HG03571 (cell line): ENCODE results near the gene ECE2.
A peak's percentile ranks its signal among the peaks of the same experiment; 100 is the strongest.
"Not testable (repeated sequence)": the region's sequence is repeated elsewhere in the genome, so short reads cannot be mapped to it uniquely, and the experiment has no call there.

Experiments
- ATAC-seq: cut with Tn5 transposase; IDR thresholded peaks from one replicate; pipeline ENCODE4 v1.9.1; 2021; ENCODE audit not compliant: unreplicated experiment

Gene ECE2

DNA sequence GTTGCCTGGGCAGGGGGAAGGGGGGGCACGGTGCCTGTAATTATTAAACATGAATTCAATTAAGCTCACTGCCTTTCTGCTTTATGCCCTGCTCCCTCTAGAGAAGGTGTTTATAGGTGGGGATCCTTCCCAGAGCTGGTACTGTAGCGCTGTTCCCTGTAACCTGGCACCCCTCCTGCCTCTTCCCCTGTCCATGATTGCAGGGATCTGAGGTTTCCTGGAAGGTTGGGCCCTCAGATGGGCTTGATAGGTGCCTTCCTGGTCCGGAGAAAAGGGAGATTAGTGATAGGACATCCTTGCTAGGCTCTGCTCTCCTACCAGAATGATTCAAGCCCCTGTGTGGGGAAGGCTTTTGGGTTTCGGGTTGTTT, 59.5 kb downstream of the ECE2 start:
- no peak for ATAC-seq

DNA sequence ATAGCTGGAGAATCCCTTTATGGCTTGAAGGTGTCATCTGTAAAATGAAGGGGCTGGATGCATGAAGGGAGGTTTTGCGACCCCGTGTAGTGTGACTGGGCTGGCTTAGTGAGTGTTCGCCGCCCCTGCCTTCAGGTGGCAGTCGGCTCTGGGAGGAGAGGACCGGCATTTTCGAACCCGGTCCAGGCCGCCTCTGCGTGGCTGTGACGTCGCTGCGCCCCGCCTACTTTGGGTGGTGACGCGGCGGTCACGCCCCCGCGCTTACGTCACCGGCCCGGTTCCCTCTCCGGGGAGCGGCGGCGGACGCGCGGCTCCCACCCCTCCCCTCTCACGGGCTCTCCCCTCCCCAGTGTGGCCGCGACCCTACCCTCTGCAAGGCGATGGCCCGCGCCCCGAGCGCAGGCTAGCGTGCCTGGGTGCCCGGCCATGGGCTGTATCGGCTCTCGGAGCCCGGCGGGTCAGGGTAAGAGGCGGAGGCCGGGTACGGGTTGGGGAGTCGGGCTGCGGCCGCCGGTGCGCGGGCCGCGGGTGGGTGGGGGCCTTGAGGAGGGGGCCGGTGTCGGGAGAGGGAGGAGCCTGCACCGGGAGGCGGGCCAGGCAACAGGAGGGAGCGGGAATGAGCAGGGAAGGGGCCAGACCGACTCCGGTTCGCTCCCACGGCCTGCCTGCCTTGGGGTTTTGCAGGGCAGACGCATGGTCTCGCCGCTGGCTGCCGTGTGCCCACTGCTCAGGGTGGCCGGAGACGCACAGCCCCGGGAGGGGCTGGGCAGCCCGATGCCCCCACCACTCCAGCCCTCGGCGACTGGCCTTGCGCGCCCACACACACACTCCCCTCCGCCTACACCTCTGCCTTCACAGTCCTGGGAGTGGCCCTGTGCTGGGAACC, 60.1 kb downstream of the ECE2 start:
- ATAC-seq, result peak; percentile 66

DNA sequence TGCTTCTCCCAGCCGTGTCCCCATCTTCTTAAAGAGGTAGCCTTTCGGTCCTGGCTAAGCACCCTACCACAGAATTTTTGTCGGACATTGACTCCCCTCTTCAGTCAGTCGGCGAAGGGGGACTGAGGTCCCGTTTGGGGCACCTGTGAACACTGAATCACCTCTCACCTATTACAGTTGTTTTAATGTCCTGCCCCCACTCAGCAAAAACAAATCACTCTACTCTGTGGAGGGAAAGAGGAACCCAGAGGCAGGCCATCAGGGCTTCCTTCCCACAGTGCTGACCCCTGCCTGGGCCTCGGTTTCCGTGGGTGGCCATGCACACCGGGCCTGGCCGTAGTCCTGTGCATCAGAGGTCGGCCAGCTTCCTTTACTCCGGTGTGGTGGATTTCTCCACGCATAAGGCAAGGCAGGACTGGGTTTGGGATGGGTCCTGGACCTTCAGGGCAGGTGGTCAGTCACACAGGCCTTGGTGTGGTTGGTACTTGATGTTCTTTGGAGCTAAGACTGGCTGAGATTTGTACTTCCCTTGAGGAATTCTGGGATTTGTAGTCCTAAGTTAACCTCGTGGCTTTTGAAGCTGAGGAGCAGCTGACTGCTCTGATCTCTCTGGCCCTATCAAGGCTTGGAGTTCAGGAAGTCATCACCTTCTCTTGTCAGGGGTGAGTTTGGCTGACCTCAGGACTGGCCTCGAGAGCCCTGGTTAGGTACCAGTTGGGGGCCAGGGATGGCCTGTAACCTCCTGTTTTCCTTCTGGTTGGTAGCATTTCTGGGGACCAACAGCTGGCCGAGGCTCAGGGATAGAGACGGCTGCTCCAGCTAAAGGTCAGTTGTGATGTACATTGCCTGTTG, 61.0 kb downstream of the ECE2 start:
- ATAC-seq, result no peak

DNA sequence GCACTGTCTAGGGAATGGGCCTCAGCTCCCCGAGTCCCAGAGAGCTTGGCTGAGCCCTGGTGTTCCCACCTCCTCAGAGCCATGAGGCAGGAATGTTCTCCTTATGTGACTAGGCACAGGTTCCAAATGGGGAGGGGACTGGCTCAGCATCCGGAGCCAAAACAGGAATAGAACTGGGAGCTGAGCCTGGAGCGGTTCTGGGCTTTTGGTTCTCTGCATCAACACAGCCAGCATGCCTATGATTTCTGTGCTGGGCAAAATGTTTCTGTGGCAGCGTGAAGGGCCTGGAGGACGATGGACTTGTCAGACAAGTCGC, 61.5 kb downstream of the ECE2 start, which contains the start of gene FAM131A:
TSS of gene FAM131A (plus strand) at position 202 of the 316 bp plus-strand sequence. CDS start at position 233, 31 bp downstream.
- no peak for ATAC-seq

DNA sequence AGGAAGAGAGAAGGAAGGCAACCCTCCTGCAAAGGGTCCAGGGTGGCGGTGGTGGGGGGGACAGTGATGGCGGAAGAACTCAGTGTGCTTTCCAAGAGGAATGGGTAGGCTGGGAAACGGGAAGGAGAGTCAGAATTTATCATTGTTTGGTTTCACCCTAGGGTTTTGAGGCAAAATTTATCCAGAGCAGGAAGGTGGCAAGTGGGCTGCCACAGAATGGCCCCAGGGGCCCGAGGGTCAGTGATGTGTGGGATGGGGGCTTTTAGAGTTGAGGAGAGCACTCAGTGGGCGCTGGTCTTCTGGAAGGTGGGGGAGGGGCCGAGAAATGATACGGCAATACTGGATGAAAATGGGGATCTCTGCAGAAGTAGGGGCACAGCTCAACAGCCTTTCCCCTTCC, 62.2 kb downstream of the ECE2 start:
- no peak for ATAC-seq

DNA sequence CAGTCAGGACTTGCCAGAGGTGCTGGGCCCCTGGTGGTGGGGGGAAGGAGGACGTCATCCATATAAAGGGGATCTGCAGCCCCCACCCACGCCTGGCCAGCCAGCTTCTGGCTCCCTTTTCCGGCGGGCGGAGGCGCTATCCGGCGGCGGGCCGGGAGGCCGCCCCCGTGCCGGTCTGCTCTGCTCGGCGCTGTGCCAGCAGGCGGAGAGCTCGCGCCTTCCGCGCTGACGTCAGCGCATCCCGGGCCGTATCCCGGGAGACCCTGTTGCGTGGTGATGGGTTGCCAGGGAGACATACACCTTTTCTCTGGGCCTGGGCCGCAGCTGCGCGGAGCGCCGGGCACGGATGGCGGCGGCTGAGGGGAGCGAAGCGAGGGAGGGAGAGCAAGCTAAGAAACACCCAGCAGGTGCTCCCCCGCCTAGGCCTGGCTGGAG, 62.7 kb downstream of the ECE2 start:
- ATAC-seq, result no peak

DNA sequence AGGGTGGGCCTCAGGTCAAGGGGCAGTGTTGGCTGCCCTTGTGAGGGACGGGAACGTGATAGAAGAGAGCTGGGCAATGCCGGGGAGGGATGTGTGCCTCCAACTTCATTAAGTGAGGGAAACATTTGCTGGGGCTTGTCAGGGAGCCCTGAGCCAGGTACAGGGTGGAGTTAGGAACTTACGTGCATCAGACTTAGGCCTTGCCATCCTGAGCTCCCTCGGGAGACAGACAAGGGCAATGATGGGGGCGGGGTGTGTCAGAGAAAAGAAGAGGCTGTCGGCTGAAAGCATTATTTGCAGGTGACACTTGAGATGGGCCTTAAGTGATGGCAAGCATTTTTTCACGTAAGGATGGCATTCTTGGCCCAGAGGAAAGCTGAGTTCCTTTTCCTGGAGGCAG, 63.2 kb downstream of the ECE2 start:
- ATAC-seq, result no peak

DNA sequence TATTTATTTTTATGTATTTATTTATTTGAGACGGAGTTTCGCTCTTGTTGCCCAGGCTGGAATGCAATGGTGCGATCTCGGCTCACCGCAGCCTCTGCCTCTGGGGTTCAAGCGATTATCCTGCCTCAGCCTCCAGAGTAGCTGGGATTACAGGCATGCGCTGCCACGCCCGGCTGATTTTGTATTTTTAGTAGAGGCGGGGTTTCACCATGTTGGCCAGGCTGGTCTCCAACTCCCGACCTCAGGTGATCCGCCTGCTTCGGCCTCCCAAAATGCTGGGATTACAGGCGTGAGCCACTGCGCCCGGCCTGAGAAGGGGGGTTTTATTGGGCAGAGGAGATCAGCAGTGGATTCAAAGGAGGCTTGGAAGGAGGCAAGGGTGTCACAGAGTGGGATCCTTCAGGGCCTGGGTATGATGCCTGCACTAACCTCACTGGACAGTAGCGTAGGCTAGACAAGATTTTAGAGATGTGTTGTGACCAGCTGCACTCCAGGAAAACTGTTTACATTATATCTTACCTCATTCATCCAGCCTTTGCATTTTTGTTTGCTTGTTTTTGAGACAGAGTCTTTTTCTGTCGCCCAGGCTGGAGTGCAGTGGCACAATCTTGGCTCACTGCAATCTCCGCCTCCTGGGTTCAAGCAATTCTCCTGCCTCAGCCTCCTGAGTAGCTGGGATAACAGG, 63.8 kb downstream of the ECE2 start:
- ATAC-seq, result not testable (repeated sequence)

DNA sequence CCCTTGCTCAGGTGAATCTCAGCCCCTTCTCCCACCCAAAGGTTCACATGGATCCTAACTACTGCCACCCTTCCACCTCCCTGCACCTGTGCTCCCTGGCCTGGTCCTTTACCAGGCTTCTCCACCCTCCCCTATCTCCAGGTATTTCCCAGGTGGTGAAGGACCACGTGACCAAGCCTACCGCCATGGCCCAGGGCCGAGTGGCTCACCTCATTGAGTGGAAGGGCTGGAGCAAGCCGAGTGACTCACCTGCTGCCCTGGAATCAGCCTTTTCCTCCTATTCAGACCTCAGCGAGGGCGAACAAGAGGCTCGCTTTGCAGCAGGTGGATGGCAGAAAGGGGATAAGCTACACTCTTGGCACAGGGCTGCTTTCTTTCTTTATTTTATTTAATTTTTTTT, 66.1 kb downstream of the ECE2 start:
- ATAC-seq, result no peak
